Hepatic stellate cell (primary cell): ENCODE results near the gene ABCC10.

Experiments
- DNase-seq: peaks from one replicate; pipeline ENCODE4 v3.0.0; 2011; ENCODE audit warnings: low spot score

The ABCC10 gene

DNA sequence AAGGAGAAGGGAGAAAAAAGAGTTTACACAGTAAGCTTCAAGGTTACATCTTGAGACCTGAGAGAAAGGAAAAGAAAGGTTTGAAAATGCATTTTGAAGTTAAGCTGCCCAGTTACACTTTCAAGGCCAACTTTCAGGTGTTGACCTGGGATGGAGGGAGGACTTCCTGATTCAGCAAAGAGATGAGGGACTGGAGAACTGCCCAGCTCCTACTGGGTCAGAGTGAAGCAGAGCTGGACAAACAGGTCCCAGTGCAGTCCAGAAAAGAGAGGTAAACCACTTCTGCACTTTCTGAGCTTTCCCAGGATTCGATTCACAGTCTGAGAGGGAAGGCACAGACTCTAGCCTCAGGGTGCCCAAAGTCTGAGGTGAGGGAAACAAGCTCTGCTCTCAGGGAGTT lies 44.1 kb downstream of the ABCC10 start:
- DNase-seq: no peak

DNA sequence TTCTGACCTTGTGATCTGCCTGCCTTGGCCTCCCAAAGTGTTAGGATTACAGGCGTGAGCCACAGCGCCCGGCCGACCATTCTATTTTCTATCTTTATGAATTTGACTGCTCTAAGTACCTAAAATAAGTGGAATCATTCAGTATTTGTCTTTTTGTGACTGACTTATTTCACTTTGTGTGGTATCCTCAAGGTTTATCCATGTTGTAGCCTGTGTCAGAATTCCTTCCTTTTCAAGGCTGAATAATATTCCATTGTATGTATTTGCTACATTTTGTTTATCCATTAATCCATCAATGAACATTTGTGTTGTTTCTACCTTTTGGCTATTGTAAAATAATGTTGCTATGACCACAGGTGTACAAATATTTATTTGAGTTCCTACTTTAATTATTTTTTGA lies 45.2 kb downstream of the ABCC10 start:
- DNase-seq: no peak

DNA sequence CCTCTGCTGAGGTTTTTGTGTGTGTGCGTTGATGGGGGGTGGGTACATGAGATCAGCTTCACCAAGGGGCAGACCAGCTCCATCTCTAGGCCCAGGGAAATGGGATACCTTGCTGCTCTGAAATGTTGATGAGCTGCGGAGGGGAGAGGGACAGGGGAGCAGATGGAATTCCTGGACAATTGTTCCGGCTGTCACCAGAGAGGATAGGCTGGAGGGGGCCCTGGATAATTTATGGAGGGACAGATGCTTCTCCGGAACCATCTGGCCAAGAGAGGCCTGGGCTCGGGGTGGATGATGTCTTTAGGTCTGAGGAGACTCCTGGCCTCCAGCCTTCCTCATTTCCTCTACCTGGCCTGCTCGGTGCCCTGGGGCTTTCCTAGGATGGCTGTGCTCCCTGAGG lies 48.2 kb downstream of the ABCC10 start:
- DNase-seq: no peak

DNA sequence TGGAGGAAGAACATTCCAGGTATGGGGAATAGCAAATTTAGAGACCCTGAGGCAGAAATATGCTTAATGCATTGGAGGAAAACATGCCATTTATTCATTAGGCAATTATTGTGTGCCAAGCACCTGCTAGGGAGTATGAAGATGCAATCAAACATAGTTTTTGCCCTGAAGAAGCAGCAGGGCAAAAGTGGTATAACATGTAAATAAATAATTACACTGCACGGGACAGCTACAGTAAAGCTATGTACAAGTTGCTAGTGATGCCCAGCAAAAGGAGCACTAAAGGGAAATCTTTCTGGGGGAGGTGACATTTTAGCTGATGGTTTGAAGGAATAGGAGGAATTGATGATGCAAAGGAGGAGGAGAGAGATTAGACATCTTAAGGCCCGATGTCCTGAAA lies 49.4 kb downstream of the ABCC10 start:
- DNase-seq: no peak

DNA sequence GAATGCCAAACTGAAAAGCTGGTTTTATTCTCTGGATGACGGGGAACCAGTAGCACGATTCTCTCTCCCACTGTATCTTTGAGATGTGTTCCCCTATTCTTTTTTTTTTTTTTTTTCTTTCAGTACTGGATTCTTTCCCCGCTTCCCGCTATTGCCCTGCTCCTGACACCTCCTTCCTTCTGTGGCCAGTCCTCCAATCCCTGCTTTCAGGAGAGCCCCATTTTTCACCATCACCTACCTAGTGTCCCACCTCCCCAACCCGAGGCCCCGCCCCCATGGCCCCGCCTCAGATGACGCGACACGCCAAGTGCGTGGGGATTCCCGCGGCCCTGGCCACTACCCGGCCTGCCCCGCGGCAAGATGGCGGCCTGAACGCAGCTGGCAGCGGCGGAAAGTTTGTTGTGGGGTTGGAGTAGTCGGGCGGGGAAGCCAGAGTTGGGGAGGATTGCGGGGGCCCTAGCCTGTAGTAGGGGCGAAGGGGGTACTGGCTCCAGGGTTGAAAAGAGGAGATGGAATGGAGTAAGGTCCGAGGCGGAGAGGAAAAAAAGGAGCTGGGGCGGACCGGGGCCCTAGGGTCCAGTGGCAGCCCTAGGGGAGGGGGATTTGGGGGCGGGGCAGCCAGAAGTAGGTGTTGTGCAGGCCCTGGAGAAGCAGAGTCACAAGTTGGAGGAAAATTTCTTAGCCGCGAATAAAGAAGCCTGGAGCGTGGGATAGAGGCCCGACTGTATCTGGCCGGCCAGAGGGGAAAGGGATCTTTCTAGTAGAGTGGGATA lies 50.1 kb downstream of the ABCC10 start, which contains the start of gene TJAP1:
Gene TJAP1 (plus strand): TSS at position 336 of the 773 bp plus-strand sequence. CDS start 21,432 bp downstream, outside the sequence.
- DNase-seq: peak; percentile 85

DNA sequence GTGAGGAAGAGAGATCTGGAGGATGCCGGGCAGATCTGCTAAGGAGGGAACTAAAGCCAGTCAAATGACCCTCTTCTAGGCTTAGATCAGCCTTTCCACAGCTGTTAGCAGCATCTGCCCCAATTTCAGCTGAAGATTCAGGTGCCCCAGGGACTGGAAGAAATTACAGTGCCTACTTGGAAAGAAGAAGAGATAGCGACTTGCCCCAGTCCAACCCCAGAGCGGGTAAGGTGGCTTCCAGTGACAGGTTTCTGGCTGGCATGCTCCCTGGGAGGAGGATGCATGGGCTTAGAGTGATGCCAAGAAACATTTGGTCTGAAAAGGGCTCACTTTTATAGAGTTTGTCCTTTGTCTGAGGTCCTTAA lies 50.6 kb downstream of the ABCC10 start:
- peak; percentile 34 for DNase-seq

DNA sequence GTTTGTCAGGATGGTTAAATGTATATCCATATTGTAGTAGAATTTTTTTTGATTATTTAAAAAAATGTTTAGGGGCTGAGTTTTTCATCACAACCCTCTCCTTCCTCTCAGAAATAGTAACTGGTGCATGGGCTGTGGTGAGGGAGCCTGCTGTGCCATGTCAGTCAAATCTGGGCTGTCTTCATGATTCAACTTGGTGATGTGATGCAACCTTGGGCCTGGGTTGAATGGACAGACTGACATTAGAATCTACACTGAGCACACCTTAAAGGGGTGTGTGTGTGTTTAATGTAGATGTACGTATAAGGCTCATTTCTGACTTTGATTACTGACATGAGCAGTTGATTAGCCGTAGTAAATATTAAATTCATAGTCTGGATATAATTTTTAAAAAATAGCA lies 53.7 kb downstream of the ABCC10 start:
- DNase-seq: no peak

DNA sequence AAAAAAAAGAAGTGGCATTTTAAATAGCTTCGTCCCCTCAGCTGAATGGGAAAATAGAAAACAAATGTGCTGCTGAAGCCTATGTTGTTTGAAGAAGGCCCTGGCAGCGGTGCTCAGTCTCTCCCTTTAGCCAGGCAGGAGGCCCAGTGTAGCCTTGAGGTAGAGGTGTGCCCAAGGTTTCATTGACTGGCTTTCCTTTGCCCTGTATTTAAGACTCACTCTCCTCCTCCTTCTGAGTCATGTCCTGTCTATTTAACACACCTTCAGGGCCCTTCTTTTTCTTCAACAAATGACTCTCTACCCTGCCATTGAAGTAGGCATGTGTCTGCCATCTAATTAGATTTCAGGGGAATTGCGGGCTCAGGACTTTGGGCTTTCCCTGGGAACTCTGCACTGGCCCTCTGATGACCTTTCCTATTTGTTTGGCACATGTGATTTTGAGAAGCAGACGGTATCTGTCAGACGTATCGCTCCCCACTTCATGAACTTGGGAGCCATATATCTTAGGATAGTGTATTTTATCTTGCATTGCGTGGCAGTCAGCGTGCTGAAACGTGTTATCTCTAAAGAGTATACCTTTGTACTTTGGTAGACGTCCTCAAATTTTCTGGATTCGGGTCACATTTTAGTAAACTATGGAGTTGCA lies 54.4 kb downstream of the ABCC10 start:
- no peak for DNase-seq

DNA sequence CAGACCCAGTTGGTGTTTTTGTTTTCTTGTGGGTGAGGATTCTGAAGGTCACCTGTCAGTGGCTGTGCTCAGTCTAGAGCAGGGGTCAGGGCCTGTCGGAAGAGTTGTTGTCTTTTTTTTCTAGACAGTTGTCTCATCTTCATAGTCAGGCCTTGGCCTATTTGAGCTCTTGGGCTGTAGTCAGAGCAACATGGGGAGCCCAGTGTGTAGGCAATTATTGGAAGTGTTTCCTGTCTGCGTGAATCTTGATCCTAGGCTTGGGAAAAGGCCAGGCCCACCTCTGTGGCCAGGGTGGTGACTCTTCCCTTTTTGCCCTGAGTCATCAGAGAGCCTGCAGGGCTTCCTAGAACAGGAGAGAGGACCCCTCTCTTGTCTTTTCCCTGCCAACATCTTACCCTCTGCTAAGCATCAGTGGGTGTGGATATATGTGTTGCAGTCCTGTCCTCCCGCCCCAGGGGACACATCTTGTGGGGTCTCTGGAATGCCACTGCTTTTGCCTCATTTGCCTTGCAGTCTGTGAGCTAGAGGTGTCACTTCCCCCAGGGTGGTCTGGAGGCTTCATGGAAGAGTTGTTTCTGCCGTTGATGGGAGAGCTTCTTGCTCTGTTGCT lies 61.4 kb downstream of the ABCC10 start:
- DNase-seq: no peak

DNA sequence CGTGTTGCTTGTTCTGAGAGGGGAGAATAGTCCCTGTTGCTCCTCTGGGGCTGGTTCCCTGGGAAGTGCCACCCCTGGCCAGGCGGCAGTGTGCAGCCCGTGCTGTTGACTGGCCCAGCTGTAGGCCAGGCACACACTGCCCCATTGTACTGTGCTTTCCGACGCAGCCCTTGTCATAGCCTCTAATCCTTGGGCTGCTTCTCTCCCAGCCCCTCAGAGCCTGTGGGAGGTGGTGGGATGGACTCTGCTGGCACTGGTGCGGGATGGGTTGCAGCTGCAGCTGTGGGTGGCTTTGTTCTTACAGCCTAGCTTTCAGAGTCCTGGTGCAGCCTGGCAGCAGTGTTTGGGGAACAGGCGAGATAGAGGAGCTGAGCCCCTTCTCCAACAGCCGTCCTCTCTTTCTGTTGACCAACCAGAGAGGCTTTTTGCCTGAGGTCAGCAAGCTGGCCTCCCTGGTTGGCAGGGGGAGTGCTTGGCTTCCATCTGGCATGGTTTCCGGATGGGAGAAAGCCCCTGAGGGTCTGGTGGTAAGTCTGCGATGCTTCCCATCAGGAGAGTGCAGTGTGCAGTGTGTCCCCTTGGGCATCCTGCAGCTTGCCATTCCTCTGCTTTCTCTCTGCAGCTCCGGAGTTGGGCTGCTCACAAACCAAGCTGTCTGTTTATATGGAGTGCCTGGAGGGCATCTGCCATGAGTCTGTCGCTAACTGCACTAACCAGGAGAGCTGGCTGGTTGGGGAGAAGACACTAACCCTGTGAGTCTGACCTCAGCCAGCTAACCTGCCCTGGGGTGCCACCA lies 62.1 kb downstream of the ABCC10 start:
- DNase-seq: no peak

DNA sequence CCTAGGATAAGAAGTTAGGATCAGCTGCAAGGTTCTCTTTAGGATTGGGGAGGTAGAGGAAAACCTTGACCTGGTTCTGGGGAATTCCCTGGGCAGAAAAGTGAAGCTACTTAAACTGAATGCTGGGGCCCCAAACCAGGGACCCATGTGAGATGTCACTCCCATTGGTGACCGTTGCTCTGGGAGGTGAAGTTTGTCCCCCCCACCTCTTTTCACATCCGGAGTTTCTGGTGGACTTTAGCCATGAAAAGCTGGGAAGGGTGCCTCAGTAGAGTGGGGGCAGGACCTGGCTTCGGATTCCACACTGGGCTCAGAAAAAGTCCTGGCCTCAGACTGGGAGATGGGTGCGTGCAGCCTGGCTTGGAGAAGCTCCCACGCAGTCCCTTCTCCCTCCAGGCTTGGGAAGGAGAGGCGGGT lies 63.2 kb downstream of the ABCC10 start:
- DNase-seq: peak; percentile 56

DNA sequence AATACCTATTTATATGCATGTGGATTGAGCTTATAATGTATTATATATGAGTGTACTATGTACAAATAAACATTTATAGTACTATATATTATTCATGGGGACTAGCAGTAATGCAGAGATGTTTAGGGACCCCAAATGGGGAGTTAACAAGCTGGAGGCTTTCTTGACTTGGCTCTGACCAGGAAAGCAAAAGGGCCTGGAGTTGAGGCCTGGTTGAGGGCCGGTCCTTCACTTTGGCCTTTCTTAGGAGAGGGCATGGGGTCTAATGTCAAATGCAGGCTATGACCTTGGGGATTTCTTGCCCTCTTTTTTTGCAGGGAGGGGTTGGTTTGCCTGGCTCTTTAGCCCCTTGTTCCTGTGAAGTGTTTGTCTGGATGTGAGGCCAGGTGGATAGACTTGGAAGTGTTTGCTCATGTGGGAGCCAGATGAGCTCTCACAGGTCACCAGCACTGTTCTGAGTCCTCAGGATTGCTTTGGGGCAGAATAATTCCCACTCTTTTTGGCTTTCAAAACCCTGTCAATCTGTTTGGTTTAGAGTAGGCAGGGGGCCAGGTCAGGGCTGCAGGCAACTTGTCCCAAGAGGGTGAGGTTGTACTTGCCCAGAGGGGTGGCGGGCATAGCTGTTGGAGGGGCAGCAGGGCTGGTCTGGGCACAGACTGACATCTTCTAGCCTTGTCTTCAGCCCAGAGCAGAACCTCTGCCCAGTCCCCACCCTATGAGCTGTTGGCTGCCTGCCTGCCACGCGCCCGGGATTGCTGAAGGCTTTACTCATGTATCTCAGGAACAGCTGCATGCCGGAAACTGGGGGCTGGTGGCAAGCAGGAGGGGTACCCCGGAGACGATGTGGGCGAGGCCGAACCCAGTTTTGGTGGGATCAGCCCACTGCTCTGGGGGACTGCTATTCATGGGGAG lies 64.7 kb downstream of the ABCC10 start:
- peak; percentile 87 for DNase-seq

DNA sequence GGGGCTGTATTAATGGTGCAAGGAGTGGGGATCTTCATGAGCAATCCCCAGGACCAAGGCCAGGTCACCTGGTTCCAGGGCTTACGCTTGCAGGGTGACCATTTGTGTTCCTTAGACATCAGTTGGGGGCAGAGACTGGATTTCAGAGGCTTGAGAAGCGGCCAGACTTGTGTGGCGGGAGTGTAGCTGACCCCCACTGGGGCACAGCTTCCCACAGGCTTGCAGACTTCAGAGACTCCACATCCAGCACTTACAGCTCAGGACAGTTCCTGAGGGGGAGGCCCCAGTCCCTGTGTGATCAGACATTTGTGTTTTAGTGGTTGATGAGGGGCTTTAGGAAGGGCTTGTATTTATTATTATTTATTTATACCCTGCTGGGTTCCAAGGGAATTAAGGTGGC lies 65.3 kb downstream of the ABCC10 start:
- DNase-seq: peak; percentile 49

DNA sequence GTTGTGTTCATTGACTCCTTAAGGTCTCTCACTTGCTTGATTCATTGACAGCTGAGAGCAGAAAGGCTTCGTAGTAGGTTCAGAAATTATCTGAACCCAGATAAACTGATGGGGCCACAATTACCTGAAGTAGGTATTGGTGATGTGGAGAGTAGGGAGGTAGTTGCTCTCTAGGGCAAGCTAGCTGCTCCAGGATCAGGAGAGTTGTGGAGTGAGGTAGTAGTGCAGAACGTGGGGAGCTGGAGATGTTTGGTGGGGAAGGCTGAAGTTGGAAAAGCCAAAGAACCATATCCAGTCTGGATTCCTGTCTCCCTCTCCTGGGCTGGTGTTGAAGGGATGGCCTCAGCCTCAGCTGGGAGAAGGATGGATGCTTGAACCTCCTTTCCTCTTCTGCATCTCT lies 65.9 kb downstream of the ABCC10 start:
- no peak for DNase-seq

DNA sequence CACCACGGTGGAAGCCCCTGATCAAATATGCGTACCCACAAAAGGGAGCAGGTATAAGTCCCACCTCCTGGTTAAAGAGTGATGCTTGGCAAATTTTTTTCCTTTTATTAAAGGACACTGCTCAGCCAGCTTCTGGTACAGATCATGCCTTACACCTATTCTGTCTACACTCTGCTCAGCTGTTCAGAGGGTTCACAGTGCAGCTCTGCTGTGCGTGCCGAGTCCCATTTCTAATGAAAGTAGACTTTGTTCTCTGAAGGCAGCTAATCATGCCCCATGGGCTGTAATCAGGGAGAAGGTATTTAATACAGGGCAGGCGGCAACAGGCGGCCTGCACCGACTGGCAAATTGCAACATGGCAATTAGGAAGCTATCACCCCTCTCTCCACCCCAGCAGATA lies 66.5 kb downstream of the ABCC10 start:
- DNase-seq: no peak

DNA sequence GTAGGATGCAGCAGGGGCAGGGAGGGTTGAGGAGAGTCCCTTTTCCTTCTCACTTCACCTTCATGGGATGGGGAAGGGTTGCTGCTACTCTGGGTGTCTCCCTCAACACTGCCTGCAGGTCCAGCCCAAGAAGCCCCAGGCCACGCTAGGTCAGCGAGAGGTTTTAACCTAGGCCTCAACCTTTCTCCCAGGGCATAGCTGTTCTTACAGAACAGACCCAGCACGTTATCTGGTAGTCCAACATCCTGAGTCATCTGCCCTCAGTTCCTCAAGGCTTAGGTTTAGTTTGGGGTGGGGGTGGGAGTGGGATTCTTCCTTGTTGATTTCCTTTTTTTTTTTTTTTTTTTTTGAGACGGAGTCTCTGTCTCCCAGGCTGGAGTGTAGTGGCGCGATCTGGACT lies 67.0 kb downstream of the ABCC10 start:
- DNase-seq: no peak

DNA sequence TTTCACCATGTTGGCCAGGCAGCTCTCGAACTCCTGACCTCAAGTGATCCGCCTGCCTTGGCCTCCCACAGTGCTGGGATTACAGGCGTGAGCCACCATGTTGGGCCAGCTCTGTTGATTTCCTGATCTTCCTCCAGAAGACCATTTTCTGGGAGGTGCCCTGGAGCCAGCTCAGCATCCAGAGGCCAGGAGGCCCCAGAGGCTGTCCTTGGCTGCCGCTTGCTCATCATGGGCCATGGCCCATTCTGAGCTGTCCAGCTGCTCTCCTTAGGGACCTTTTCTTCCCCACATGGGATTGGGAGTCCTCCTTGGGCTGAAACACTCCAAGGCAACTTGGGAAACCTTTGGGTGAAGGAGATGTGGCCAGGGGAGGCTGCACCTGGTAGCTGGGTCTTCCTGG lies 67.4 kb downstream of the ABCC10 start:
- no peak for DNase-seq

DNA sequence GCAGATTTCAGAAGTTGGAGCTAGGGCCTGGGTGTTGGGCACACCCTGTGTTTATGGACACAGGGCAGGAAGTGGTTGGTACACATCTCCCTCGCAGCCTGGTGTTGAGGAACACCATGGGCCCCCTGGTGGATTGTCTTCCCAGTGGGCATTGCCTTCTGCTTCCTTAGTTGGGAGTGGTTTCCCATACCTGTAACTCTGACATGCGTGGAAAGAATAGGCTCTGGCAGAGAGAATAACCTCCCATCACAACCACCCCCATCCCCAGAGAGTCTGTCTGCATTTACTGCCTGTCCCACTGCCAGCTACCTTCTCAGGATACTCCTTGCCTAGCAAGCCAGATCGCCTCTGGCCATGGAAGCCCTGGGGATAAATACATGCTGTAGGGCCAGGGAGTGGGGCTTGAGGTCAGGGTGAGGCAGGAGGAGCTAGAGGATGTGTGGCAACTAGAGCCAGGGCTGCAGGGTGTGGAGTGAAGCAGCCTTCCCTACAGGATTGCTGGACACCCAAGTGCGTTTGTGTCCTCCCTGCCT lies 68.1 kb downstream of the ABCC10 start:
- DNase-seq: peak; percentile 32

DNA sequence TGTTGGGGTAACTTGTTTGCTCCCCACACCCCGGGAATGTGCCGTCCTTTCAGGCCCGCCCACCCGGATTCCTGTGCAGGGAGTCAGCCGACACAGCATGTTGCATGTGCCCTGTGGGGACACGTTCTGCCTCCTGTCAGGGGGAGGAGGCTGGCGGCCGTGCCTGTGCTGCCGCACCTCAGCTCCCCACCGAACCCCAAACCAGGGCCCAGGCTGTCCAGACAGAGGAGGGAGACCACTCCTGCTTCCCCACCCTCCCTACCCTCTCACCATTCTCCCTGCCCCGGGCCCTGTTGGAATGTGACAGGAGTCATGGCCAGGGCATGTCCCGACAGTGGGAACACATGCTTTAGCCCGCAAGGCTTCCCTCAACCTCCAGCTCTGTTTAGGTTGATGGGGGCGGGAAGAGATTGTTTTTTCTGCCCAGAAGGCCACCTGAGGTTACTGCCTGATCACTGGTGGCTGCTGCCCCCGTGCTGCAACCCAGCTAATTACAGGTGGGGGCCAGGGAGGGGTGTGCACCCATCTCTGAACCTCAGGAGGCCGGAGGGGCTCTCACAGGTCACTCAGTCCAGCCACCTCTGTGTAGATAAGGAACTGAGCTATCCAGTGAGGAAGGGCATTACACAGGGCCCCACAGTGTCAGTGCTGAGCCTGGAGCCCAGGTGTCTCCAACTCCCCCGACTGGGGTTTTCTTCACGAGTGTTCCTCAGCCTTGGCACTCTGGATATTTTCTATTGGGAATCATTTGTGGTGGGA lies 69.2 kb downstream of the ABCC10 start:
- peak; percentile 82 for DNase-seq

DNA sequence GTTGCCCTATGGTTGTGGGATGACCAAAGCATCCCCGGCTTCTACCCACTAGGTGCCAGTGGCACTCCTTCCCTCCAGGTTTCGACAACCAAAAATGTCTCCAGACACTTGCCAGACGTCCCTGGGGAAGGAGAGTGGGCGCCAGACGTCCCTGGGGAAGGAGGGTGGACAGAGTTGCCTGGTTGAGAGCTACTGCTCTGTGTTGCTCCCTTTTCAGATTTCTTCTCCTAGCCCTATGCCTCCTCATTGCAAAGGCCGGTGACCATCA lies 69.7 kb downstream of the ABCC10 start:
- no peak for DNase-seq

DNA sequence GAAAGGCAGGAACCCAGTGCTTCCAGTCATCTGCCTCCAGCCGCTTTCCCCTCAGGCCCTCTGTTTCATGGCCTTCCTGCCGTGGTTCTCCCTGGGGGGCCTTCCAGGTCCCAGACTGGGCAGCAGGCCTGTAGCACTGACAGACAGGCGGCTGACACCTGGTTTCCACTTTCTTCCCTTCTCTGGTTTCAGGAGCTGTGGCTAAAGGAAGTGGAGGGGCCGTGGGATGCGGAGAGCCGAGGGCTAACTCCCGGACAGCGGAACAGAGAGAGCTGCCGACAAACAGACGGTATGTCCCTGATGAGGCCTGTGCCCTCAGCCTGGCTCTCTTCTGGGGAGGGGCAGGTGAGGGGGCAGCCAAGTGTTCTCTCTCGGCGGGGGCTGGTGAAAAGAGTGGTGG lies 70.3 kb downstream of the ABCC10 start:
- DNase-seq: no peak
